ENCODE measurements around the gene TTC36. TPM values are rescaled to one million over a fixed set of nuclear protein-coding genes. Genes with fewer than 3 reads are reported as not detected.

TTC36 gene
- total RNA-seq, 2 donors from 2014 or later: 0.89 TPM; not detected in 1

DNA sequence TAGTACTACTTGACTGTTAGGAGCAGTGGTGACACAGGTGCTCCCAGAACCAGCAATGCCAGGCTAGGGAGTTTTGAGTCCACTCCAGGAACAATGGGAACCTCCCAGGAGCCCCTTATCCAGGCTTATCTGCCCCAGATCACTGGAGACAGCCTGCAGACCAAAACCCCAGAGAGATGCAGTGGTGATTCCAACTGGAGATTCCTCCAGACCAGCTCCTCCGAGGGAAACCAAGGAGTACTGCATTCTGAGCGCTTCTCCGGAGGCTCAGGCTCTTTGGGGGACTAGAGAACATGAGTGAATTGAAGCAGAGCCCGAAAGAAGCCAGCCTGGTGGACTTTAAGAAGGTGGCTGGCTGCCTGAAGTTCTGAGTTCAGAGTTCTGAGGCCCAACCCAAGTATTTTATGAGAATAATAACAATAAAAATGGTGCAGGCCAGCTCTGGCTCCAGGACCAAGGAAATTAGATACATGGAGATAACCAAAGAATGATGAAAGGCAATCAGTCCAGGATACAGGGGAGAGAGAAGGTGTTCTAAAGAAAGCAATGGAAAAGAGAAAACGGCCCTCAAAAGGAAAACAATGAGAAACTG is 2.4 kb downstream of the TTC36 start:
- no peaks in the 10 kb centered on the region for H3K27me3 ChIP-seq
- DNase-seq (ENCODE audit: low spot score): peak; percentile 46
- H3K4me3 ChIP-seq: peak overlapping the region; percentile 67 to 80
- no peaks in the 10 kb centered on the region for H3K9me3 ChIP-seq
- H3K4me1 ChIP-seq: peaks cover 0 to 28% of the 10 kb centered on the region in 2 donors
- TF ChIP-seq, protein P1, sequence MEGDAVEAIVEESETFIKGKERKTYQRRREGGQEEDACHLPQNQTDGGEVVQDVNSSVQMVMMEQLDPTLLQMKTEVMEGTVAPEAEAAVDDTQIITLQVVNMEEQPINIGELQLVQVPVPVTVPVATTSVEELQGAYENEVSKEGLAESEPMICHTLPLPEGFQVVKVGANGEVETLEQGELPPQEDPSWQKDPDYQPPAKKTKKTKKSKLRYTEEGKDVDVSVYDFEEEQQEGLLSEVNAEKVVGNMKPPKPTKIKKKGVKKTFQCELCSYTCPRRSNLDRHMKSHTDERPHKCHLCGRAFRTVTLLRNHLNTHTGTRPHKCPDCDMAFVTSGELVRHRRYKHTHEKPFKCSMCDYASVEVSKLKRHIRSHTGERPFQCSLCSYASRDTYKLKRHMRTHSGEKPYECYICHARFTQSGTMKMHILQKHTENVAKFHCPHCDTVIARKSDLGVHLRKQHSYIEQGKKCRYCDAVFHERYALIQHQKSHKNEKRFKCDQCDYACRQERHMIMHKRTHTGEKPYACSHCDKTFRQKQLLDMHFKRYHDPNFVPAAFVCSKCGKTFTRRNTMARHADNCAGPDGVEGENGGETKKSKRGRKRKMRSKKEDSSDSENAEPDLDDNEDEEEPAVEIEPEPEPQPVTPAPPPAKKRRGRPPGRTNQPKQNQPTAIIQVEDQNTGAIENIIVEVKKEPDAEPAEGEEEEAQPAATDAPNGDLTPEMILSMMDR (IDR thresholded peaks at IDR 0.05): no peak
- no peaks in the 10 kb centered on the region for H3K36me3 ChIP-seq
- H3K27ac ChIP-seq: no peak overlapping the region

DNA sequence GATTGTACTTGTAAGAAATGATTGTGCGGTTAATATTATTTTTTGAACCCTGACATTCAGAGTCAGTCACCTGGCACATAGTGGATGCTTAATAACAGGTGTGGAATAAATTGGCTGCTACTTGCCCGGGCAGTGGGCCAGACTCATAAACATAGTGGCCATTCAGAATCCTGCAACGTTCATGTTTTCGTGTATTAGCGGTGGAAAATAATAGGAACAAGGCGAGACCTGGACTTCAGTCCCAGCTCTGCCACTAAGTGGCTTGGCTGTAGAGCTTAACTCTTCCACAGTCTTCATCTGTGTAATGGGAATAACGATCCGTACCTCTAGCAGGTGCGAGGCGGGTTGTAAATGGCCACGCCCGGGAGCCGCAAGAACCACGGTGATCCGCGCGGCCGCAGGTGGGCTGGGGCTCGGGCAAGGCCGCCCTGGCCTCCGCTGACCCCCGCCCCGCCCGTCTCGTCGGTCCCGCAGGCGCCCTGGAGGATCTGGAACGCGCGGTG is 3.0 kb downstream of the TTC36 start:
- TF ChIP-seq, protein P1 (IDR thresholded peaks at IDR 0.05): no peak
- H3K27ac ChIP-seq: peak overlapping the region; percentile 70 to 83
- H3K36me3 ChIP-seq: no peaks in the 10 kb centered on the region
- no peak for DNase-seq (ENCODE audit: low spot score)
- no peaks in the 10 kb centered on the region for H3K9me3 ChIP-seq
- H3K4me3 ChIP-seq: peak overlapping the region; percentile 67 to 80
- H3K4me1 ChIP-seq: peaks cover 0 to 23% of the 10 kb centered on the region in 2 donors
- H3K27me3 ChIP-seq: no peaks in the 10 kb centered on the region

DNA sequence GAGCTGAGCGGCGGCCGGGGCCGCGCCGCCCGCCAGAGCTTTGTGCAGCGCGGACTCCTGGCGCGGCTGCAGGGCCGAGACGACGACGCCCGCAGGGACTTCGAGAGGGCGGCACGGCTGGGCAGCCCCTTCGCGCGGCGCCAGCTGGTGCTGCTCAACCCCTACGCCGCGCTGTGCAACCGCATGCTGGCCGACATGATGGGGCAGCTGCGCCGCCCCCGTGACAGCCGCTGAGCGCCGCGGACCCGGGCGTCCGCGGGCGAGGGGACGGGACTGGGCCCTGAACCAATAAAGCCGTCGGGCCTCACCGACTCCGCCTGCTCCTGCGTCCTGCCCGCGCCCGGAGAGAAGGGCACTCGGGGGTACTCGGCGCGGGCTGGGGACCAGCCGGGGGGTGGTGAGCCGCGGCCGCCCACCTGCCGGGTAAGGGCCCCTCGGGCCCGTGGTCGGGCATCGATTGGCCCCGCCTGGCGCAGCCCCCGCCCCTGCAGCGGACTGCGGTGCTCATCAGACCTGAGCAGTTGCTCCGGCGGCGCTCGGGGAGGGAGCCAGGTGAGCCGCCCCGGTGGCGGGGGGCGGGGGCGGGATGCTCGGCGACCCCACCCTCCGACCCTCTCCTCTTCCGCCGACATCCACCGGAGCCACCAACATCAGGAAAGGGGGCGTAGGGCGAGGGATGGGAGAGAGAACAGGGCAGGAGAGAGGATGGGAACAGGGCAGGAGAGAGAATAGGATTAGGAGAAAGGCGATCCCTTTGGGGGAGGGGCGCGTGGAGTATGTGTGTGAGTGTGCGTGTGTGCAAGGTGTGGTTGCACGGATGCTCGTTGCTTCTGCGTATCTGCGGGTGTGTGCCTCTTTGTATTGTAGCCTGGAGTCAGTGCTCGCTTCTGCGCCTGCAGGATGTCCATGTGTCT is 3.7 kb downstream of the TTC36 start, which contains the start of gene TMEM25:
Gene TMEM25 (plus strand): TSS at position 510 of the 914 bp plus-strand sequence. CDS start 610 bp downstream, outside the sequence.
- TF ChIP-seq, protein P1 (IDR thresholded peaks at IDR 0.05): no peak

DNA sequence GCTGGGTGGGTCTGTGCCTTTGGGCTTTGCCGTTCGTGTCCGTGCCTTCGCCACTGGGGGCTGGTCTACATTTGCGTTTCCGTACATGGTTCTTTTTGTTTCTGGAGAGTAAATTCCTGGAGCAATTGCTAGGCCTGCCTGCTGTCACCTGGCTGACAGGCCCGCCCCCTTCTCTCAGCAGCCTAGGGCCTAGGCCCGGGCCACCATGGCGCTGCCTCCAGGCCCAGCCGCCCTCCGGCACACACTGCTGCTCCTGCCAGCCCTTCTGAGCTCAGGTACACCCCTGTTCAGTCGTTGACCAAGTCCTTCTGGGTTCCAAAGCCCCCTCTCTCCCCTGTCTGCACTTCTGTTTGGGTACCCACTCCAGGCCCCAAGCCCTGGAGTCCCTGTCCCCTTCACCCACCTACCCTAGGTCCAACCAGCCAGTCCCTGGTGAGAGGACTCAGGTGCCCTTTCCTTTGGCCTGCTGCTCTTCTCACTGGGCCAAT is 4.4 kb downstream of the TTC36 start:
- Histone ChIP-seq H3K36me3 (no peaks in the 10 kb centered on the region), H3K9me3 (no peaks in the 10 kb centered on the region), H3K4me3 (peak overlapping the region; percentile 67 to 80), H3K27me3 (no peaks in the 10 kb centered on the region), H3K4me1 (peaks cover 0 to 23% of the 10 kb centered on the region in 2 donors), H3K27ac (peak overlapping the region; percentile 70 to 83)
- TF ChIP-seq, protein P1 (IDR thresholded peaks at IDR 0.05): no peak
- no peak for DNase-seq (ENCODE audit: low spot score)

More for the DNA sequence above, 3.7 kb downstream of the TTC36 start, which contains the start of gene TMEM25:
- H3K27me3 ChIP-seq: no peaks in the 10 kb centered on the region
- H3K4me3 ChIP-seq: peak within 1 kb of the TSS; percentile 67 to 80
- H3K27ac ChIP-seq: peak within 1 kb of the TSS; percentile 70 to 83
- peak; percentile 60 for DNase-seq (ENCODE audit: low spot score)
- H3K9me3 ChIP-seq: no peaks in the 10 kb centered on the region
- H3K4me1 ChIP-seq: peaks cover 0 to 23% of the 10 kb centered on the region in 2 donors
- H3K36me3 ChIP-seq: no peaks in the 10 kb centered on the region

DNA sequence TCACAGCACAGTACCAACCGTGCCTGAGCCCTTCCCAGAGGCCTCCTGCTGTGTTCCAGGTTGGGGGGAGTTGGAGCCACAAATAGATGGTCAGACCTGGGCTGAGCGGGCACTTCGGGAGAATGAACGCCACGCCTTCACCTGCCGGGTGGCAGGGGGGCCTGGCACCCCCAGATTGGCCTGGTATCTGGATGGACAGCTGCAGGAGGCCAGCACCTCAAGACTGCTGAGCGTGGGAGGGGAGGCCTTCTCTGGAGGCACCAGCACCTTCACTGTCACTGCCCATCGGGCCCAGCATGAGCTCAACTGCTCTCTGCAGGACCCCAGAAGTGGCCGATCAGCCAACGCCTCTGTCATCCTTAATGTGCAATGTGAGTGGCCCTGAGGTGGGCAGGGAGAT is 4.8 kb downstream of the TTC36 start:
- H3K27ac ChIP-seq: no peak overlapping the region
- no peak overlapping the region for H3K4me3 ChIP-seq
- H3K9me3 ChIP-seq: no peaks in the 10 kb centered on the region
- H3K36me3 ChIP-seq: no peaks in the 10 kb centered on the region
- TF ChIP-seq, protein P1 (IDR thresholded peaks at IDR 0.05): no peak
- H3K27me3 ChIP-seq: no peaks in the 10 kb centered on the region
- peaks cover 0 to 23% of the 10 kb centered on the region in 2 donors for H3K4me1 ChIP-seq
- no peak for DNase-seq (ENCODE audit: low spot score)

Measured in right atrium auricular region (tissue), 2 donors.